ENCODE data around the gene C3orf20. TPM values are rescaled to one million over a fixed set of nuclear protein-coding genes. Genes with fewer than 3 reads are reported as not detected.
A peak's percentile ranks its signal among the peaks of the same experiment; 100 is the strongest.

Gene C3orf20
- total and polyA plus RNA-seq, 2 experiments from 2014 or later = not detected

DNA sequence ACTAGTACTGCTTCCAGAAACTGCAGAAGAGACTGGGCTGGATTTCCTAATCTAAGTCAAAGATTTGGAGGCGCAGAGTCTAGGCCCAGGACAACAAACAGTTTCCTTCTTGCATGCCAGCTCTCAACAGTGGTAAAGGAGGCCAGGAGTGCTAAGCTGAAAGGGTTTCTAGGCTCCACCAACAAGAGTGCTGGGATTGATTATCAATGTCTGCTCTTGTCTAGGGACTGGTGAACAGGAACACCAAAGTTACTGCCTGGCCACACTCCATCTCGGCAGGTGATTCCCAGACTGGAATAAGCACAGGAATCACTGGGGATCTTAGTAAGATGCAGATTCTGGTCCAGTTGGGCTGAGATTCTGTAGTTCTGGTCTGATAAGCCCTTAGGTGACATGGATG is 121.1 kb downstream of the C3orf20 start:
- Mint-ChIP-seq H3K27me3 (ENCODE audit: insufficient read depth, low read depth, poor library complexity) (peaks cover 2% of the 10 kb centered on the region), H3K36me3 (ENCODE audit: low read depth) (no peaks in the 10 kb centered on the region)

DNA sequence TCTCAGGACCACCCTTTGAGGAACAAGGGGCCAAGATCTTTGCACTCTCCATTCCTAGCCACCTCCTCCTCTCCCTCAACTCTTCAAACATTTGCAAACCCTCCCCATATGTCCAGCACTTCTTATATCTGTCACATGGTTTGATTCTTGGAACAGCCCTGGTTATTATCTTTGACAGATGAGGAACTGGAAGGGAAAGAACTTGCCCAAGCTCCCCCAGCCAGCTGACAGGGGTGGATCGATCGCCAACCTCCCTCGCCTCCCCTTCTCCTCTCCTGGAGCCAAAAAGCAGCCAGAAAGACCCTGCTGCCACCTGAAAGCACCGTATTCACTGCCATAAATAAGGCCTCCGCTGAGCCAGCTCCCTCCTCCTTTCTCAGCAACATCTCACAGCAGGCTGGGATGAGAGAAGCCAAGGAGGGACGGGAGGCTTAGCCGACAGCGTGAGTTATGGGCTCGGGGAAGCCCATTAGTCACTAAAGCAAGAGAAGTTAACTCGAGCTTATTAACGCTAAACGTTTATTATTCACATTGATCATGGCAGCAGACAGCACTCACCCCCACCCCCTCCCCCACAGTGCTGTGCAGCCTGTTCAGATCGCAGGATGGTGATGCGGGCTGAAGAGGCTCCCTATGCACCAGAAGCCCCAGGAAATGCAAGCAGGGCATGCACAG is 121.6 kb downstream of the C3orf20 start:
- Histone ChIP-seq H3K4me2 (no peak overlapping the region), H2AFZ (no peak overlapping the region), H3F3A (replicated peaks; ENCODE audit: low read depth) (no peaks in the 10 kb centered on the region), H3K9me2 (ENCODE audit: insufficient read depth) (no peaks in the 10 kb centered on the region), H3K79me2 (replicated peaks; ENCODE audit: insufficient read depth) (no peaks in the 10 kb centered on the region), H3K27ac (ENCODE audit: low read depth) (no peak overlapping the region), H4K20me1 (replicated peaks; ENCODE audit: insufficient read depth) (no peaks in the 10 kb centered on the region), H3K4me3 (no peak overlapping the region), H3K36me3 (ENCODE audit: insufficient read depth) (no peaks in the 10 kb centered on the region), H3K4me1 (ENCODE audit: insufficient read depth) (peaks cover 7% of the 10 kb centered on the region), H3K27me3 (ENCODE audit: insufficient read depth) (no peaks in the 10 kb centered on the region)
- Mint-ChIP-seq H3K4me3 (no peak overlapping the region), H3K4me1 (peaks cover 23% of the 10 kb centered on the region), H3K9me3 (no peaks in the 10 kb centered on the region; the same call in 2 of the 3 replicates), H3K27me3 (ENCODE audit: insufficient read depth, low read depth, poor library complexity) (peaks cover 2% of the 10 kb centered on the region), H3K27ac (no peak overlapping the region), H3K36me3 (ENCODE audit: low read depth) (no peaks in the 10 kb centered on the region)
- ATAC-seq = peak; percentile 26; the same call in 2 of the 3 replicates
- no peak for TF ChIP-seq JUNB (IDR thresholded peaks at IDR 0.05; ENCODE audit: unreplicated experiment)
- TF ChIP-seq, protein P1, sequence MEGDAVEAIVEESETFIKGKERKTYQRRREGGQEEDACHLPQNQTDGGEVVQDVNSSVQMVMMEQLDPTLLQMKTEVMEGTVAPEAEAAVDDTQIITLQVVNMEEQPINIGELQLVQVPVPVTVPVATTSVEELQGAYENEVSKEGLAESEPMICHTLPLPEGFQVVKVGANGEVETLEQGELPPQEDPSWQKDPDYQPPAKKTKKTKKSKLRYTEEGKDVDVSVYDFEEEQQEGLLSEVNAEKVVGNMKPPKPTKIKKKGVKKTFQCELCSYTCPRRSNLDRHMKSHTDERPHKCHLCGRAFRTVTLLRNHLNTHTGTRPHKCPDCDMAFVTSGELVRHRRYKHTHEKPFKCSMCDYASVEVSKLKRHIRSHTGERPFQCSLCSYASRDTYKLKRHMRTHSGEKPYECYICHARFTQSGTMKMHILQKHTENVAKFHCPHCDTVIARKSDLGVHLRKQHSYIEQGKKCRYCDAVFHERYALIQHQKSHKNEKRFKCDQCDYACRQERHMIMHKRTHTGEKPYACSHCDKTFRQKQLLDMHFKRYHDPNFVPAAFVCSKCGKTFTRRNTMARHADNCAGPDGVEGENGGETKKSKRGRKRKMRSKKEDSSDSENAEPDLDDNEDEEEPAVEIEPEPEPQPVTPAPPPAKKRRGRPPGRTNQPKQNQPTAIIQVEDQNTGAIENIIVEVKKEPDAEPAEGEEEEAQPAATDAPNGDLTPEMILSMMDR (conservative IDR thresholded peaks at IDR 0.05; ENCODE audit: low read depth in 2 of 2) = no peak
- TF ChIP-seq STAT1 (IDR thresholded peaks at IDR 0.05; ENCODE audit: unreplicated experiment) = no peak
- TF ChIP-seq ZNF331 (CRISPR knock-in tag; IDR thresholded peaks at IDR 0.05; ENCODE audit: low read depth) = no peak
- TF ChIP-seq ZNF114 (CRISPR knock-in tag; IDR thresholded peaks at IDR 0.05) = no peak
- TF ChIP-seq, protein P2, sequence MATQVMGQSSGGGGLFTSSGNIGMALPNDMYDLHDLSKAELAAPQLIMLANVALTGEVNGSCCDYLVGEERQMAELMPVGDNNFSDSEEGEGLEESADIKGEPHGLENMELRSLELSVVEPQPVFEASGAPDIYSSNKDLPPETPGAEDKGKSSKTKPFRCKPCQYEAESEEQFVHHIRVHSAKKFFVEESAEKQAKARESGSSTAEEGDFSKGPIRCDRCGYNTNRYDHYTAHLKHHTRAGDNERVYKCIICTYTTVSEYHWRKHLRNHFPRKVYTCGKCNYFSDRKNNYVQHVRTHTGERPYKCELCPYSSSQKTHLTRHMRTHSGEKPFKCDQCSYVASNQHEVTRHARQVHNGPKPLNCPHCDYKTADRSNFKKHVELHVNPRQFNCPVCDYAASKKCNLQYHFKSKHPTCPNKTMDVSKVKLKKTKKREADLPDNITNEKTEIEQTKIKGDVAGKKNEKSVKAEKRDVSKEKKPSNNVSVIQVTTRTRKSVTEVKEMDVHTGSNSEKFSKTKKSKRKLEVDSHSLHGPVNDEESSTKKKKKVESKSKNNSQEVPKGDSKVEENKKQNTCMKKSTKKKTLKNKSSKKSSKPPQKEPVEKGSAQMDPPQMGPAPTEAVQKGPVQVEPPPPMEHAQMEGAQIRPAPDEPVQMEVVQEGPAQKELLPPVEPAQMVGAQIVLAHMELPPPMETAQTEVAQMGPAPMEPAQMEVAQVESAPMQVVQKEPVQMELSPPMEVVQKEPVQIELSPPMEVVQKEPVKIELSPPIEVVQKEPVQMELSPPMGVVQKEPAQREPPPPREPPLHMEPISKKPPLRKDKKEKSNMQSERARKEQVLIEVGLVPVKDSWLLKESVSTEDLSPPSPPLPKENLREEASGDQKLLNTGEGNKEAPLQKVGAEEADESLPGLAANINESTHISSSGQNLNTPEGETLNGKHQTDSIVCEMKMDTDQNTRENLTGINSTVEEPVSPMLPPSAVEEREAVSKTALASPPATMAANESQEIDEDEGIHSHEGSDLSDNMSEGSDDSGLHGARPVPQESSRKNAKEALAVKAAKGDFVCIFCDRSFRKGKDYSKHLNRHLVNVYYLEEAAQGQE (IDR thresholded peaks at IDR 0.05; ENCODE audit: unreplicated experiment) = no peak
- TF ChIP-seq POLR2AphosphoS5 (IDR thresholded peaks at IDR 0.05; ENCODE audit: low read depth) = no peak
- no peak for TF ChIP-seq CREB1 (CRISPR knock-in tag; IDR thresholded peaks at IDR 0.05; ENCODE audit: low read depth)
- no peak for DNase-seq (ENCODE audit: low spot score)

More for the DNA sequence above, 121.1 kb downstream of the C3orf20 start:
- no peak overlapping the region for H3K4me3 ChIP-seq
- no peak overlapping the region for H3K4me3 Mint-ChIP-seq
- peaks cover 7% of the 10 kb centered on the region for H3K4me1 ChIP-seq (ENCODE audit: insufficient read depth)
- no peak for ATAC-seq
- H3K27ac ChIP-seq (ENCODE audit: low read depth) = no peak overlapping the region
- H3K9me3 Mint-ChIP-seq = no peaks in the 10 kb centered on the region; the same call in 2 of the 3 replicates
- no peaks in the 10 kb centered on the region for H3K27me3 ChIP-seq (ENCODE audit: insufficient read depth)
- H3K4me1 Mint-ChIP-seq = peaks cover 26% of the 10 kb centered on the region
- no peaks in the 10 kb centered on the region for H3K9me2 ChIP-seq (ENCODE audit: insufficient read depth)
- H3K79me2 ChIP-seq (replicated peaks; ENCODE audit: insufficient read depth) = no peaks in the 10 kb centered on the region
- DNase-seq (ENCODE audit: low spot score) = no peak
- H4K20me1 ChIP-seq (replicated peaks; ENCODE audit: insufficient read depth) = no peaks in the 10 kb centered on the region
- H3K36me3 ChIP-seq (ENCODE audit: insufficient read depth) = no peaks in the 10 kb centered on the region
- H3K27ac Mint-ChIP-seq = no peak overlapping the region
- no peaks in the 10 kb centered on the region for H3F3A ChIP-seq (replicated peaks; ENCODE audit: low read depth)
- H3K4me2 ChIP-seq = no peak overlapping the region
- TF ChIP-seq, protein P3, sequence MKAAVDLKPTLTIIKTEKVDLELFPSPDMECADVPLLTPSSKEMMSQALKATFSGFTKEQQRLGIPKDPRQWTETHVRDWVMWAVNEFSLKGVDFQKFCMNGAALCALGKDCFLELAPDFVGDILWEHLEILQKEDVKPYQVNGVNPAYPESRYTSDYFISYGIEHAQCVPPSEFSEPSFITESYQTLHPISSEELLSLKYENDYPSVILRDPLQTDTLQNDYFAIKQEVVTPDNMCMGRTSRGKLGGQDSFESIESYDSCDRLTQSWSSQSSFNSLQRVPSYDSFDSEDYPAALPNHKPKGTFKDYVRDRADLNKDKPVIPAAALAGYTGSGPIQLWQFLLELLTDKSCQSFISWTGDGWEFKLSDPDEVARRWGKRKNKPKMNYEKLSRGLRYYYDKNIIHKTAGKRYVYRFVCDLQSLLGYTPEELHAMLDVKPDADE (IDR thresholded peaks at IDR 0.05) = no peak
- TF ChIP-seq EZH2phosphoT487 (IDR thresholded peaks at IDR 0.05; ENCODE audit: unreplicated experiment) = no peak
- TF ChIP-seq, protein P1 (conservative IDR thresholded peaks at IDR 0.05; ENCODE audit: low read depth in 2 of 2) = no peak
- no peak for TF ChIP-seq CREB1 (CRISPR knock-in tag; IDR thresholded peaks at IDR 0.05; ENCODE audit: low read depth)
- TF ChIP-seq POLR2AphosphoS5 (IDR thresholded peaks at IDR 0.05; ENCODE audit: low read depth) = no peak
- no peak for TF ChIP-seq STAT1 (IDR thresholded peaks at IDR 0.05; ENCODE audit: unreplicated experiment)
- no peak for TF ChIP-seq ZNF331 (CRISPR knock-in tag; IDR thresholded peaks at IDR 0.05; ENCODE audit: low read depth)
- no peak overlapping the region for H2AFZ ChIP-seq
